ENCODE measurements around the gene KIF5C. TPM values are rescaled to one million over a fixed set of nuclear protein-coding genes. Genes with fewer than 3 reads are reported as not detected.

The KIF5C gene
- polyA plus RNA-seq, 1 donor (not counting 4 experiments of a cell fraction or from before 2014, with no cell fraction given), result 0.03 TPM

- no peaks in the 10 kb centered on the region for H3K79me2 ChIP-seq (ENCODE audit: control insufficient read depth, insufficient read depth, low read length)
- H3K9ac ChIP-seq (ENCODE audit: control insufficient read depth, extremely low read depth, insufficient read depth, low read length), result no peak overlapping the region
- H3K9me3 ChIP-seq (ENCODE audit: control insufficient read depth, low read depth, low read length), result no peaks in the 10 kb centered on the region
- H2AFZ ChIP-seq (ENCODE audit: control insufficient read depth, low read length), result no peak overlapping the region
- H3K36me3 ChIP-seq (ENCODE audit: control insufficient read depth in 2 of 2, extremely low read depth in 1 of 2, insufficient read depth in 2 of 2, low read length in 2 of 2), result no peaks in the 10 kb centered on the region
- H4K20me1 ChIP-seq (ENCODE audit: control insufficient read depth, extremely low read depth, insufficient read depth, low read length), result no peaks in the 10 kb centered on the region
- no peak overlapping the region for H3K4me3 ChIP-seq (ENCODE audit: control insufficient read depth in 2 of 3, extremely low read depth in 1 of 3, insufficient read depth in 2 of 3, low read depth in 1 of 3, low read length in 3 of 3)
- dilution Hi-C loops (cut with MboI; ENCODE audit: extremely low pct_ligation_motif_present, low sequenced_read_pairs), result no loop called here
- no peak for FAIRE-seq
- TF ChIP-seq EZH2 (IDR thresholded peaks at IDR 0.05; ENCODE audit: low read length), result no peak
- no peak for TF ChIP-seq CTCF (optimal IDR thresholded peaks at IDR 0.05 in 1 of 3, IDR thresholded peaks at IDR 0.05 in 1 of 3, conservative IDR thresholded peaks at IDR 0.05 in 1 of 3; ENCODE audit: extremely low read depth in 1 of 3, insufficient read depth in 2 of 3, low read length in 3 of 3)
- H3K27ac ChIP-seq (ENCODE audit: control insufficient read depth, insufficient read depth, low read length), result no peak overlapping the region
- H3K27me3 ChIP-seq (ENCODE audit: control insufficient read depth, extremely low read depth, insufficient read depth, low read length), result peaks cover 28% of the 10 kb centered on the region
- no peak overlapping the region for H3K4me2 ChIP-seq (ENCODE audit: control insufficient read depth, extremely low read depth, insufficient read depth, low read depth, low read length)
- H3K4me1 ChIP-seq (ENCODE audit: control insufficient read depth, extremely low read depth, insufficient read depth, low read length), result no peaks in the 10 kb centered on the region
- no peaks in the 10 kb centered on the region for H3K9me1 ChIP-seq (ENCODE audit: control insufficient read depth, extremely low read depth, insufficient read depth, low read length)
- DNase-seq (ENCODE audit: low read depth, low spot score), result no peak
These were observed 94.6 kb downstream of the KIF5C start for GRCh38 chr2:148969659-148970061.

- Histone ChIP-seq H3K36me3 (ENCODE audit: control insufficient read depth in 2 of 2, extremely low read depth in 1 of 2, insufficient read depth in 2 of 2, low read length in 2 of 2) (no peaks in the 10 kb centered on the region), H3K27ac (ENCODE audit: control insufficient read depth, insufficient read depth, low read length) (no peak overlapping the region), H3K9me1 (ENCODE audit: control insufficient read depth, extremely low read depth, insufficient read depth, low read length) (no peaks in the 10 kb centered on the region), H3K27me3 (ENCODE audit: control insufficient read depth, extremely low read depth, insufficient read depth, low read length) (peaks cover 21% of the 10 kb centered on the region), H3K9me3 (ENCODE audit: control insufficient read depth, low read depth, low read length) (no peaks in the 10 kb centered on the region), H3K4me3 (ENCODE audit: control insufficient read depth in 2 of 3, extremely low read depth in 1 of 3, insufficient read depth in 2 of 3, low read depth in 1 of 3, low read length in 3 of 3) (no peak overlapping the region), H3K9ac (ENCODE audit: control insufficient read depth, extremely low read depth, insufficient read depth, low read length) (no peak overlapping the region), H3K79me2 (ENCODE audit: control insufficient read depth, insufficient read depth, low read length) (no peaks in the 10 kb centered on the region), H2AFZ (ENCODE audit: control insufficient read depth, low read length) (no peak overlapping the region), H3K4me1 (ENCODE audit: control insufficient read depth, extremely low read depth, insufficient read depth, low read length) (no peaks in the 10 kb centered on the region), H3K4me2 (ENCODE audit: control insufficient read depth, extremely low read depth, insufficient read depth, low read depth, low read length) (no peak overlapping the region), H4K20me1 (ENCODE audit: control insufficient read depth, extremely low read depth, insufficient read depth, low read length) (no peaks in the 10 kb centered on the region)
- DNase-seq (ENCODE audit: low read depth, low spot score) (no peak), FAIRE-seq (no peak)
- TF ChIP-seq EZH2 (IDR thresholded peaks at IDR 0.05; ENCODE audit: low read length) (no peak), CTCF (optimal IDR thresholded peaks at IDR 0.05 in 1 of 3, IDR thresholded peaks at IDR 0.05 in 1 of 3, conservative IDR thresholded peaks at IDR 0.05 in 1 of 3; ENCODE audit: extremely low read depth in 1 of 3, insufficient read depth in 2 of 3, low read length in 3 of 3) (no peak)
- dilution Hi-C loops (cut with MboI; ENCODE audit: extremely low pct_ligation_motif_present, low sequenced_read_pairs), result no loop called here
These were observed 95.4 kb downstream of the KIF5C start for GRCh38 chr2:148970385-148970784.
